Fibroblast of the aortic adventitia (primary cell): ENCODE measurements around the gene RBCK1. TPM values are rescaled to one million over a fixed set of nuclear protein-coding genes. Genes with fewer than 3 reads are reported as not detected.

Experiments used
- DNase-seq: peaks from one replicate; pipeline ENCODE4 v3.0.0-alpha.2; 2010; ENCODE audit warnings: low read depth
- H3K4me3 ChIP-seq: 2 replicates; pipeline ENCODE4 v1.5.1; 2011; ENCODE audit warnings: low read depth, mild to moderate bottlenecking, control low read depth, low read length, moderate library complexity
- CTCF ChIP-seq: IDR thresholded peaks from 2 replicates; pipeline ENCODE4 v1.5.1; 2011; ENCODE audit warnings: mild to moderate bottlenecking, low read length, control low read depth, inconsistent platforms; ENCODE audit not compliant: insufficient read depth
- total RNA-seq: library from RNA; depleted of rRNA; stranded (reverse); fragments of >200 nt; gene quantifications from 2 replicates; pipeline ENCODE4 v1.2.3, GENCODE V29; 2012; ENCODE audit warnings: low replicate concordance

RBCK1 gene
- total RNA-seq, 1 donor, result 60.7 TPM

GRCh38 chr20:364905-365794 lies 42.9 kb upstream of the RBCK1 start:
- no peak overlapping the region for H3K4me3 ChIP-seq
- DNase-seq, result peak; percentile 48
- TF ChIP-seq CTCF, result no peak

- DNase-seq, result no peak
- H3K4me3 ChIP-seq, result no peak overlapping the region
- no peak for TF ChIP-seq CTCF
Measured at GRCh38 chr20:366041-366718, 41.9 kb upstream of the RBCK1 start.

GRCh38 chr20:366719-367485 lies 41.2 kb upstream of the RBCK1 start:
- no peak overlapping the region for H3K4me3 ChIP-seq
- TF ChIP-seq CTCF, result no peak
- DNase-seq, result no peak

GRCh38 chr20:367486-367887 lies 40.6 kb upstream of the RBCK1 start:
- TF ChIP-seq CTCF, result no peak
- H3K4me3 ChIP-seq, result no peak overlapping the region
- DNase-seq, result no peak

GRCh38 chr20:368915-369314 lies 39.2 kb upstream of the RBCK1 start:
- no peak for DNase-seq
- no peak for TF ChIP-seq CTCF
- no peak overlapping the region for H3K4me3 ChIP-seq

- DNase-seq, result no peak
- TF ChIP-seq CTCF, result no peak
- no peak overlapping the region for H3K4me3 ChIP-seq
Measured at GRCh38 chr20:370151-370600, 37.9 kb upstream of the RBCK1 start.
